Duodenal mucosa (tissue), 2 donors: Measurements from ENCODE around the gene MIDN.

Experiments
- H3K27ac ChIP-seq: one replicate; pipeline ENCODE4 v1.7.0; 2013; ENCODE audit warnings: low read depth, low read length
- H3K27me3 ChIP-seq, 2 donors: one replicate each; pipeline ENCODE4 v1.7.0; 2013; ENCODE audit warnings: low read length in 2 of 2, control low read depth in 1 of 2; ENCODE audit not compliant: insufficient read depth in 2 of 2, control insufficient read depth in 1 of 2
- H3K36me3 ChIP-seq, 2 donors: one replicate each; pipeline ENCODE4 v1.7.0; 2013; ENCODE audit warnings: low read length in 2 of 2, control low read depth in 1 of 2; ENCODE audit not compliant: insufficient read depth in 2 of 2, control insufficient read depth in 1 of 2
- H3K4me1 ChIP-seq, 2 donors: one replicate each; pipeline ENCODE4 v1.7.0; 2013; ENCODE audit warnings: low read length in 2 of 2, control low read depth in 1 of 2; ENCODE audit not compliant: insufficient read depth in 2 of 2, control insufficient read depth in 1 of 2
- H3K4me3 ChIP-seq, 2 donors: one replicate each; pipeline ENCODE4 v1.7.0; 2013; ENCODE audit warnings: low read length in 2 of 2, low read depth in 1 of 2
- H3K9ac ChIP-seq, 2 donors: one replicate each; pipeline ENCODE4 v1.7.0; 2013; ENCODE audit warnings: low read length in 2 of 2, low read depth in 1 of 2
- H3K9me3 ChIP-seq, 2 donors: one replicate each; pipeline ENCODE4 v1.7.0; 2013; ENCODE audit warnings: low read length in 2 of 2, control low read depth in 1 of 2; ENCODE audit not compliant: control insufficient read depth in 1 of 2

Gene MIDN

DNA sequence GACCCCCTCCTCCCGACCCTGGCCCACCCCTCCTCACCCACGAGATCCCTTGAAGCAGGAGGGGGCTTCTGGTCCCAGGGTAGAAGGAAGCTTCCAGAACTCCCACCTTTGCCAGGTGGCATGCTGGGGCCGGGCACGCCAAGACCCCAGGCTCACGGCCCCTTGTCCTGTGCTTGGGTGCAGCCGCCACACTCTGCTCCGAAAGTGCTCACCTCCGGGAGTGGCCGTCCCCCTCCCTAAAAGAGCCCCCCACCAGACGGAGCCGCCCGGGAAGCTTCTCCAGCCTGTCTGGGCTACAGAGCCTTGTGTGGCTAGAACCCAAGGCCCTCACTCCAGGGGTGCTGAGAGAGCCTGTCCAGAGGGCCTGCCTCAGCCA, 35.5 kb downstream of the MIDN start:
- Histone ChIP-seq H3K4me3 (peak overlapping the region; percentile 28 to 60), H3K9me3 (no peaks in the 10 kb centered on the region), H3K27ac (peak overlapping the region; percentile 92), H3K9ac (peak overlapping the region; percentile 33 to 67), H3K27me3 (peaks cover 3 to 18% of the 10 kb centered on the region in 2 donors), H3K4me1 (peaks cover 25 to 27% of the 10 kb centered on the region in 2 donors), H3K36me3 (peaks cover 5 to 7% of the 10 kb centered on the region in 2 donors)

DNA sequence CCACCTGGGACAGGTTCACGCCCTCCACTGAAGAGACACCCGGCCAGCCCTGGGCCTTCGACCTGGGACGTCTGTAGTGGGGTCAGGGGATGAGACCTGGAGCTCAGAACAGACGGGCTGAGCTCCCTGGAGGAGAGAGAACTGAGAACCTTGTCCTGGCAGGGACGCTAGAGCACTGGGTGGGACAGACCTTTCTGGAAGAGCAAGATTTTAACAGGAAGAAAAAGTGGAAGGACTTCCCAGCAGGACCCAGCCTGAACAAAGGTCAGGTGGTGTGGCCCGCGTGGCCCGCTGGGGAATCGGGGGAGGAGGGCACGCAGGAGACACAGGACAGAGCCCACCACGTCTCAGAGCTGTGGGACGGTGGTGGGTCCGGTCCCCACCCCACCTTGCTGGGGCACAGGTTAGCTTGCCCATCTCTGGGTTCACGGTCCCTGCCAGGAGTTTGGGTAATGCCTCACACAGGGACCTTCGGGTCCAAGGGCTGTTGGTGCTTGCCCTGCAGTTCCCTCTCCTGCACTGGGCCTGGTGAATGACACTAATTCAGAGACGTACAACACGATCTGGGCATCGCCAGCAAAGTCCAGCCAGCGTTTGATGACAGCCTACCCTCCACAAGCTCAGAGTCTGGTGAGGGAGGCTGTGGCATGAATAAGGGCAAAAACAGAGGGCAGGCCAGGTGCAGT, 36.1 kb downstream of the MIDN start:
- H3K27ac ChIP-seq: peak overlapping the region; percentile 92

DNA sequence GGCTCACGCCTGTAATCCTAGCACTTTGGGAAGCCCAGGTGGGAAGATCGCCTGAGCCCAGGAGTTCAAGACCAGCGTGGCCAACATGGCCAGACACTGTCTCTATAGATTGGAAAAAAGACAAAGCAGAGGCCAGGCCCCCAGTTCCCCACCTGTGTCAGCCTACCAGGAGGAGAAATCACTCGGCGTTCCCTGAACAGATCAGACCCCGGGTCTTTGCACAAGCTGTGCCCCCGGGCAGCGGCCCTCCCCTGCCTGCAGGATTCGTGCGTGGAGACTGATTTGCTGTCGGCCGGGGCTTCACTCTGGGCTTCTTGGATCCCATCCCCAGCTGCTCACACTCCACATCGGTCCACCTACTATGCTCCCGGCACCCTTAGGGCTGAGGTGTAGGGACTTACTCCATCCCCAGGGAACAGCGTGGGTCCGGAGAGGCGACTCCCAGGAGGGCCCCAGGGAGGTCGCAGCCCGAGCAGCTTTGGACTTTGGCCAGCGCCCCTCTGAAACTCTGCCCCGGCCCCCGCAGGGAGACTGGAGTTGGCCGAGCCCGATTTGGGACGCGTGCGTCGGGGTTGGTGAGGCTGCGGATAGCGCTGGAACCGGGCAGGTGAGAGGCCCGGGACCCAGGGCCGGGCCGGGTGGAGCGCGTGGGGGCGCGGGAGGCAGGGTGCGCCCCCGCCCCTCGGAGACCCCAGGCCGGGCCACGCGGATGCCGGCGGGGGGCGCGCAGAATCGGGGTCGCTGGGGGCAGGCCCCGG, 36.8 kb downstream of the MIDN start:
- peak overlapping the region; percentile 60 to 67 for H3K9ac ChIP-seq

More for the DNA sequence above, 36.1 kb downstream of the MIDN start:
- peaks cover 3 to 18% of the 10 kb centered on the region in 2 donors for H3K27me3 ChIP-seq
- peaks cover under 1 to 2% of the 10 kb centered on the region in 2 donors for H3K36me3 ChIP-seq
- H3K9me3 ChIP-seq: no peaks in the 10 kb centered on the region
- peaks cover 27% of the 10 kb centered on the region in 2 donors for H3K4me1 ChIP-seq
- peak overlapping the region; percentile 60 to 67 for H3K9ac ChIP-seq
- peak overlapping the region in 1 of 2 donors; percentile 60 for H3K4me3 ChIP-seq

DNA sequence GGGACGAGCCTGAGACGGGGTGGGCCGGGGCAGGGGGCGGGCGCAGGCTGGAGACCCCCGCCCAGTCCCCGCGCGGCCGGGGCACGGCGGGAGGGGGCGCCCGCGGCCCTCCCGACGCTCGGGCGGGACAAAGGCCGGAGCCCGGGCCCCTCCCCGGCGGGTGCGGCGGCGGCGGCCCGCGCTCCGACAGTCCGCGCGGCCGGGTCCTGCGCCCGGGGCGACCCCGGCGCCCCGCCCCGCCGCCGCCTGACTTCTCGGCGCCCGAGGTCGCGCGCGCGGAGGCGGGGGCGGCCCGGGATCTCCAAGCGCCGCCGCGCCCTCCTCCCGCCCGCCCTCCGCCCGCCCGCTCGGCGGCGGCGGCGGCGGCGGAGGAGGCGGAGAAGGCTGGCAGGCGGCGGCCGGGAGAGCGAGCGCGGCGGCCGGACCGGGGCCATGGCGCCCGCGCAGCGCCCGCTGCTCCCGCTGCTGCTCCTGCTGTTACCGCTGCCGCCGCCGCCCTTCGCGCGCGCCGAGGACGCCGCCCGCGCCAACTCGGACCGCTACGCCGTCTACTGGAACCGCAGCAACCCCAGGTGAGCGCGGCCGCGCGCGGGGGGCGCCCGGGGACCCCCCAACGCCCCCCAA, 37.5 kb downstream of the MIDN start, which contains the start of gene EFNA2:
EFNA2 (plus strand) TSS at position 137 of the 624 bp plus-strand sequence; CDS start at position 433, 296 bp downstream.
- H3K27me3 ChIP-seq: peaks cover 3 to 18% of the 10 kb centered on the region in 2 donors
- peak within 1 kb of the TSS; percentile 60 to 67 for H3K9ac ChIP-seq
- H3K4me1 ChIP-seq: peaks cover 27 to 35% of the 10 kb centered on the region in 2 donors
- no peaks in the 10 kb centered on the region for H3K9me3 ChIP-seq
- peak within 1 kb of the TSS; percentile 92 for H3K27ac ChIP-seq
- H3K4me3 ChIP-seq: peak within 1 kb of the TSS; percentile 70 to 72
- no peaks in the 10 kb centered on the region for H3K36me3 ChIP-seq

More for the DNA sequence above, 36.8 kb downstream of the MIDN start:
- H3K4me1 ChIP-seq: peaks cover 27 to 28% of the 10 kb centered on the region in 2 donors
- H3K4me3 ChIP-seq: no peak overlapping the region
- H3K9me3 ChIP-seq: no peaks in the 10 kb centered on the region
- peaks cover 3 to 18% of the 10 kb centered on the region in 2 donors for H3K27me3 ChIP-seq
- peak overlapping the region; percentile 92 for H3K27ac ChIP-seq
- no peaks in the 10 kb centered on the region for H3K36me3 ChIP-seq

DNA sequence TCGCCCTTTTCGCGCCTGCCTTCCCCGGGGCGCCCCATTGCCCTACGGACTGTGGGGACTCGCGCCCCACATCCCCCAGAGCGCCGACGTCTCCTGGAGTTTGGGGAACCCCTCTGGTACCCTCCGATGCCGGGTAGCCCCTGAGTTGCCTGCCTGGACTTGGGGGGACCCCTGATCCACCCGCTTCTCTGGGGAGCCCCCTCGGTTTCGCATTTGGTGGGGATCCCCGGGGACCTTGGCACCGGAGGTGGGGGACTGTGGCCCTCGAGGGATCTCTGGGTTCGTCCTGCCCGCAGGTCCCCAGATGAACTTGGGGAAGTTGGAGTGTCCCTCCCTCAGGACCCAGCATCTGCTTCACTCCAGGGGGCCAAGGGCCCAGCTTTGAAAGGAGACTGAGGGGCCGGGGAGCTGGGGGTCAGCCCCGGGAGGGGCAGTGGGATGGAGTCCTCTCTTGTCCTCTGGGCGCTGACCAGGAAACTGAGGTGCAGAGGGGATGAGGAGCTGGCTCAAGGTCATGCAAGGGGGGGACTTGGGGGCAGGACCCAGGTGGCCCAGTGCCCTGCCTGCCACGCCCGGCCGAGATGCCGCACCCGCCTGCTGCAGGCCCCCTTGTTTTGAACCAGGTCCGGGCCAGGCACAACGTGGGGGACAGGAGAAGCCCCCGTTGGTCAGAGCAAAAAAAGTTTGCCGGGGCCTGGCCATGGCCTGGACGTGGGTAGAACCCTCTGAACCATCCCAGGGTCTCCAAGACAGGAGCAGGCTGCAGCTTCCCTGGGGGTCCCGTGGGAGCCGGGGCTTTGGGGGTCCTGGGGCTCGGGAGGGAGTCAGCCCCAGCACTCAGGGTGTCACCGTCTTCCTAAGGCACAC, 38.3 kb downstream of the MIDN start:
- H3K9ac ChIP-seq: peak overlapping the region; percentile 57 to 66
- peaks cover 34 to 43% of the 10 kb centered on the region in 2 donors for H3K4me1 ChIP-seq
- H3K27ac ChIP-seq: peak overlapping the region; percentile 44
- H3K27me3 ChIP-seq: peaks cover 3 to 18% of the 10 kb centered on the region in 2 donors
- H3K9me3 ChIP-seq: no peaks in the 10 kb centered on the region
- H3K4me3 ChIP-seq: peak overlapping the region; percentile 70 to 72
- no peaks in the 10 kb centered on the region for H3K36me3 ChIP-seq

DNA sequence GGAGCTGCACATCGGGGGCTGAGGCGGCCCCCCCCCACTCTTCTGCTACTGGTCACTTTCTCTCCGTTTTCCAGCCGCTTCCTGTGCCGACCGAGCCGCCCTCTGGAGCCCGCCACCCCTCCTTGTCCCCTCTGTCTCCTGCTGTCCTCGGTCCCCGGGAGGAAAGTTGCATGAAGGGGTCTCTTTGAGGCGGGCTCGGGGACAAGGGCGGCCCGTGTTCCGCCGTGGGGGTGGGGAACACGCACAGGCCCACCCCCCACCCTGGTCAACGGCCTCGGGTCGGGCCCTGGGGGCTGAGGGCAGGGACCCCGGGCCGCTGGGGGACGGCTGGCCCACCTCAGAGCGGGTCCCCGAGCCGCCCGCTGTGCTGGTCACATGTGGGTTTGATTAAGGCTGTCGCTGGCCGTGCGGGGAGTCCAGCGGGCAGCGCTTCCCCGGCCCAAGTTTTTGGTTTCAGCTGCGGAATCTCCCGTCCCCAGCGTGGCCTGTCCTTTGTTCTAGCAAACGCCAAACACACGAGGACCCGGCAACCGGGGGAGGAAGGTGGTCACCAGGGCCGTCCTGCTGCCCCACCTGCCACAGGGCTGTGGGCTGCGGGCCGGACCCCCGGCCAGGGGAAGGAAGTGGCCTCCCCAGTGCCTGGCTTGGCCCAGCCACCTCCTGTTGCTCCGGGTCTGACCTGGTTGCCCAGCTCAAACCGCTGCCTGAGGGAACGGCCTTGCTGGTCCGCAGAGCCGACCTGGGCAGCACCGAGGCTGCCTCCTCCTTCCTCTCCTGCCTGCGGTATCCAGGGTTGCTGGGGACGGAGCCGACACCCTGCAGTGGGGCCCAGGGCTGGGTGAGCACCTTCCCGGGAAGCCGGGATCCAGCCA, 39.2 kb downstream of the MIDN start:
- Histone ChIP-seq H3K27ac (no peak overlapping the region), H3K4me3 (peak overlapping the region; percentile 70 to 72), H3K36me3 (no peaks in the 10 kb centered on the region), H3K9me3 (no peaks in the 10 kb centered on the region), H3K9ac (peak overlapping the region in 1 of 2 donors; percentile 66), H3K27me3 (peaks cover 5 to 18% of the 10 kb centered on the region in 2 donors), H3K4me1 (peaks cover 41 to 51% of the 10 kb centered on the region in 2 donors)

DNA sequence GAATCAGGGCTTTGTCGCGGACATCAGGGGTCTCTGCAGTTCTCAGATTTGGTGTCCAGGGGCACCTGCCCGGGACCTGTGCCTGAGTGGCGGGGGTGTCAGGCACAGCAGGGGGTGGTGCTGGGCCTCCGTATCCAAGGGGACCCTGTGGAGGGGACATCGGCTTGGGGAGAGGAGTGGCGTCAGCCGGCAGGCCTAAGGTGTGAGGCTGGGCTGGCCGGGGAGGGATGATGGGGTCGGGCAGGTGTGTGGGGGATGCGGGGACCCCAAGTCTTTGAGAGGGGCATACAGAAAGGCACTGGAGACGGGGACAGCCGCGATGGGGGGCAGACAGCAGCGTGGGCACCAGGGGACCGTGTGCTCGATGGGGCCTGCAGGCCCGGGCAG, 39.8 kb downstream of the MIDN start:
- H3K27ac ChIP-seq: no peak overlapping the region
- peaks cover 37 to 51% of the 10 kb centered on the region in 2 donors for H3K4me1 ChIP-seq
- H3K27me3 ChIP-seq: peaks cover 5 to 18% of the 10 kb centered on the region in 2 donors
- H3K9me3 ChIP-seq: no peaks in the 10 kb centered on the region
- no peaks in the 10 kb centered on the region for H3K36me3 ChIP-seq
- no peak overlapping the region for H3K9ac ChIP-seq
- peak overlapping the region in 1 of 2 donors; percentile 35 for H3K4me3 ChIP-seq

DNA sequence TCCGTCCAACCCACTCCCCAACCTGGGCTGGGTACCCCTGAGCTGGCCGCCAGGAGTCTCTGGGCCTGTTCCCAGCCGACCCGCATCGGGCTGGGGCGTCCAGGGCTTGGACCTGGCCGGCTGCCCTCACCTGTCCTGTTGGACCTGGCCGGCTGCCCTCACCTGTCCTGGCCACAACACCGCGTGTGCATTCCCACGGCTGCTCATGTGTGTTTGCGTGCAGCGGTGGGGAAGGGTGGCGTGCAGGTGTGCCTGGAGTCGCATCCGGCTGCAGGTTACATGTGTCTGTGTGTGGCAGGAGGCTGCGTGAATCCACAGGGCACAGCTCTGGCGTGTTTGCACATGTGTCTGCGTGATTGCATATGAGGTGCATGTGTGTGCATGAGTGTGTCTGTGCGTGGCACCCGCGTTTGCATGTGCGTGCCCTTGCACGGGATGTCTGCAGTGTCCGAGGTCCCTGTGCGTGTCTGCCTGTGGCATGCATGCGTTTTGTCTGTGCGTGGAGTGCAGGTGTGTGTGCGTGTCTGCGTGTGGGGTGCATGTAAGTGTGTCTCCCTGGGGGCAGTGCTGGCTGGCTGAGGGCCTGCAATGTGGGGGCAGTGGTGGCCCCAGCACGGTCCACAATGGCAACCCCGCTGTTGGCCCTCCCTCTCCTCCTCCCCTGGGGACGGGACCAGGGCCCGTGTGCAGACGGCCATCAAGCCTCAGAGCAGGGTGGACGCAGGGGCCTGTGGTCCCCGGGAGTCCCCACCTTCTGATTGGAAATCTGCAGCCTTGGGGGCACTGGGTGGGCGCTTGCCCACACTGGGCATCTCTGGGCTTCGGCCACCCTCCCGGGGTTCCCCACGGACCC, 40.7 kb downstream of the MIDN start:
- Histone ChIP-seq H3K27ac (no peak overlapping the region), H3K27me3 (peaks cover 5 to 18% of the 10 kb centered on the region in 2 donors), H3K9me3 (no peaks in the 10 kb centered on the region), H3K36me3 (no peaks in the 10 kb centered on the region), H3K4me3 (no peak overlapping the region), H3K9ac (no peak overlapping the region), H3K4me1 (peaks cover 29 to 44% of the 10 kb centered on the region in 2 donors)
